Upper lobe of right lung (tissue), 1 donor: ENCODE data around the gene RETN. TPM values are rescaled to one million over a fixed set of nuclear protein-coding genes. Genes with fewer than 3 reads are reported as not detected.

ENCODE experiments used
- ATAC-seq: fragments of 200-7000 bp; cut with Tn5 transposase; one replicate; pipeline ENCODE4 v1.9.1; 2020; ENCODE audit warnings: mild to moderate bottlenecking, moderate library complexity
- DNase-seq: peaks from one replicate; pipeline ENCODE4 v3.0.0-alpha.2; 2020
- H3K27ac ChIP-seq: fragments of 200-600 bp; one replicate; pipeline ENCODE4 v1.8.0; 2022
- H3K27me3 ChIP-seq: fragments of 200-600 bp; one replicate; pipeline ENCODE4 v1.8.0; 2022; ENCODE audit warnings: mild to moderate bottlenecking
- H3K36me3 ChIP-seq: fragments of 200-600 bp; one replicate; pipeline ENCODE4 v1.8.0; 2022
- H3K4me1 ChIP-seq: fragments of 200-600 bp; one replicate; pipeline ENCODE4 v1.8.0; 2022
- H3K4me3 ChIP-seq: fragments of 200-600 bp; one replicate; pipeline ENCODE4 v1.8.0; 2022; ENCODE audit warnings: mild to moderate bottlenecking
- H3K9me3 ChIP-seq: fragments of 200-600 bp; one replicate; pipeline ENCODE4 v1.8.0; 2022
- CTCF ChIP-seq: fragments of 200-600 bp; IDR thresholded peaks from one replicate; pipeline ENCODE4 v1.8.0; 2022; ENCODE audit warnings: antibody characterized with exemption
- intact Hi-C: fragments of 100-400 bp; cut with DNase I; formaldehyde crosslinking; loops from one replicate; pipeline ENCODE4 v1.11.0; 2022
- total RNA-seq: library from RNA; stranded (reverse); fragmentation: NEBNext Ultra II Directional; extraction: Animal tissue kit (Norgen Biotek cat#: 25700); gene quantifications from one replicate; pipeline ENCODE4 v1.2.1, GENCODE V29; 2021
- donor health status: DM: no; HTN: yes; CAD: no; lungs with severe emphysema.

Gene RETN
- total RNA-seq, 1 donor from 2014 or later: 12.5 TPM

- H3K4me1 ChIP-seq: no peaks in the 10 kb centered on the region
- H3K4me3 ChIP-seq: no peak overlapping the region
- no peak for TF ChIP-seq CTCF
- H3K27ac ChIP-seq: no peak overlapping the region
- H3K36me3 ChIP-seq: no peaks in the 10 kb centered on the region
- H3K27me3 ChIP-seq: peaks cover 13% of the 10 kb centered on the region
- H3K9me3 ChIP-seq: no peaks in the 10 kb centered on the region
- ATAC-seq: no peak
- no peak for DNase-seq
- intact Hi-C loops: no loop called here
Observed at GRCh38 chr19:7665076-7665475, 3.8 kb upstream of the RETN start.

- Histone ChIP-seq H3K27me3 (peaks cover 22% of the 10 kb centered on the region), H3K27ac (no peak overlapping the region), H3K9me3 (no peaks in the 10 kb centered on the region), H3K4me3 (no peak overlapping the region), H3K4me1 (no peaks in the 10 kb centered on the region), H3K36me3 (no peaks in the 10 kb centered on the region)
- DNase-seq (no peak), ATAC-seq (no peak)
- no peak for TF ChIP-seq CTCF
- intact Hi-C loops: no loop called here
Observed at GRCh38 chr19:7669641-7670040, 792 bp downstream of the RETN start.

DNA sequence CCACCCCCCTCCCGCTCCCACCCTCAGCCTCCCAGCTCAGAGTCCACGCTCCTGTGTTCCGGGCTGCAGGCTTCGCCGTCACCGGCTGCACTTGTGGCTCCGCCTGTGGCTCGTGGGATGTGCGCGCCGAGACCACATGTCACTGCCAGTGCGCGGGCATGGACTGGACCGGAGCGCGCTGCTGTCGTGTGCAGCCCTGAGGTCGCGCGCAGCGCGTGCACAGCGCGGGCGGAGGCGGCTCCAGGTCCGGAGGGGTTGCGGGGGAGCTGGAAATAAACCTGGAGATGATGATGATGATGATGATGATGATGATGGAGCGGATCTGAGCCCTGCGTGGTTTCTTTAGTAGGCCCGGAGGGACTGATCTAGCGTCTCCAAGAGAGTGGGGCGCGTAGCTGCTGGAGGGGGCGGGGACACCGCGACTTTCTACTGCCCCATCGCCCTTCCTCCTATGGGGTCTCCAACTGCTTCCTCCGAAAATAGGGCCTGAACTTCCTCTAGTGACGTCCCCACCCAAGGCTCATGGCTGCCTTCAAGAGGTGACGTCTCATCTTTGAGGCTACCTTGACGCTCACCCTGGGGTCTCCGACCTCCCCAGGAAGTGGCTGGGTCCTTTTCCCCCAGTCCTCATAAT lies 1.4 kb downstream of the RETN start:
- H3K27ac ChIP-seq: no peak overlapping the region
- peaks cover 22% of the 10 kb centered on the region for H3K27me3 ChIP-seq
- no peaks in the 10 kb centered on the region for H3K9me3 ChIP-seq
- H3K4me3 ChIP-seq: no peak overlapping the region
- peak; percentile 81 for ATAC-seq
- no peaks in the 10 kb centered on the region for H3K4me1 ChIP-seq
- H3K36me3 ChIP-seq: no peaks in the 10 kb centered on the region
- no peak for TF ChIP-seq CTCF
- DNase-seq: peak; percentile 84
- intact Hi-C loops: no loop called here

GRCh38 chr19:7670790-7671189 lies 1.9 kb downstream of the RETN start:
- no peak overlapping the region for H3K4me3 ChIP-seq
- intact Hi-C loops: no loop called here

GRCh38 chr19:7672522-7672921 lies 3.7 kb downstream of the RETN start:
- no peaks in the 10 kb centered on the region for H3K4me1 ChIP-seq
- intact Hi-C loops: no loop called here
- ATAC-seq: no peak
- H3K27me3 ChIP-seq: peaks cover 17% of the 10 kb centered on the region
- no peaks in the 10 kb centered on the region for H3K9me3 ChIP-seq
- no peak overlapping the region for H3K27ac ChIP-seq
- no peak for DNase-seq
- no peaks in the 10 kb centered on the region for H3K36me3 ChIP-seq
- no peak overlapping the region for H3K4me3 ChIP-seq
- no peak for TF ChIP-seq CTCF

More at GRCh38 chr19:7670790-7671189, 1.9 kb downstream of the RETN start:
- ATAC-seq (no peak), DNase-seq (no peak)
- Histone ChIP-seq H3K27me3 (peaks cover 22% of the 10 kb centered on the region), H3K27ac (no peak overlapping the region), H3K36me3 (no peaks in the 10 kb centered on the region), H3K9me3 (no peaks in the 10 kb centered on the region), H3K4me1 (no peaks in the 10 kb centered on the region)
- no peak for TF ChIP-seq CTCF
